Parathyroid adenoma (tissue), 2 donors: Measurements from ENCODE around the gene LEO1.

Experiments used
- H2AFZ ChIP-seq: fragments of 300-600 bp; sonication (generic); one replicate; pipeline ENCODE4 v1.7.0; 2017; ENCODE audit warnings: antibody characterized with exemption, mild to moderate bottlenecking
- H3K27ac ChIP-seq: fragments of 300-600 bp; sonication (generic); one replicate; pipeline ENCODE4 v1.7.0; 2017
- H3K27me3 ChIP-seq: fragments of 300-600 bp; sonication (generic); one replicate; pipeline ENCODE4 v1.7.0; 2017; ENCODE audit warnings: low read length; ENCODE audit not compliant: control insufficient read depth, insufficient read depth
- H3K36me3 ChIP-seq: fragments of 300-600 bp; sonication (generic); one replicate; pipeline ENCODE4 v1.7.0; 2017; ENCODE audit warnings: low read length; ENCODE audit not compliant: control insufficient read depth, insufficient read depth
- H3K4me1 ChIP-seq: fragments of 300-600 bp; sonication (generic); one replicate; pipeline ENCODE4 v1.7.0; 2017; ENCODE audit warnings: control low read depth
- H3K4me2 ChIP-seq: fragments of 300-600 bp; sonication (generic); one replicate; pipeline ENCODE4 v1.7.0; 2017; ENCODE audit warnings: low read length
- H3K4me3 ChIP-seq: fragments of 300-600 bp; sonication (generic); one replicate; pipeline ENCODE4 v1.7.0; 2017; ENCODE audit warnings: low read depth, low read length
- H3K79me2 ChIP-seq: fragments of 300-600 bp; sonication (generic); one replicate; pipeline ENCODE4 v1.7.0; 2017; ENCODE audit warnings: control low read depth
- H3K9ac ChIP-seq: fragments of 300-600 bp; sonication (generic); one replicate; pipeline ENCODE4 v1.7.0; 2017; ENCODE audit warnings: mild to moderate bottlenecking
- H3K9me3 ChIP-seq: fragments of 300-600 bp; sonication (generic); one replicate; pipeline ENCODE4 v1.7.0; 2017; ENCODE audit warnings: low read length; ENCODE audit not compliant: control insufficient read depth
- CTCF ChIP-seq: fragments of 300-600 bp; sonication (generic); IDR thresholded peaks from one replicate; pipeline ENCODE4 v1.7.0; 2017; ENCODE audit warnings: antibody characterized with exemption, mild to moderate bottlenecking
- donor health status: primary hyperparathyroidism.

LEO1 gene

GRCh38 chr15:52018693-52019393 lies 47.3 kb upstream of the LEO1 start, which contains the start of gene MAPK6:
MAPK6 (plus strand) TSS chr15:52019219; CDS start chr15:52046461, 27,242 bp downstream.
- Histone ChIP-seq H3K79me2 (peaks cover 2% of the 10 kb centered on the region), H3K4me1 (peaks cover 8% of the 10 kb centered on the region), H3K36me3 (no peaks in the 10 kb centered on the region), H3K27me3 (no peaks in the 10 kb centered on the region), H3K4me2 (peak within 1 kb of the TSS; percentile 76), H3K27ac (peak within 1 kb of the TSS; percentile 88), H3K4me3 (peak within 1 kb of the TSS; percentile 72), H3K9ac (peak within 1 kb of the TSS; percentile 67), H3K9me3 (no peaks in the 10 kb centered on the region), H2AFZ (peak within 1 kb of the TSS; percentile 85)
- TF ChIP-seq CTCF, result no peak

DNA sequence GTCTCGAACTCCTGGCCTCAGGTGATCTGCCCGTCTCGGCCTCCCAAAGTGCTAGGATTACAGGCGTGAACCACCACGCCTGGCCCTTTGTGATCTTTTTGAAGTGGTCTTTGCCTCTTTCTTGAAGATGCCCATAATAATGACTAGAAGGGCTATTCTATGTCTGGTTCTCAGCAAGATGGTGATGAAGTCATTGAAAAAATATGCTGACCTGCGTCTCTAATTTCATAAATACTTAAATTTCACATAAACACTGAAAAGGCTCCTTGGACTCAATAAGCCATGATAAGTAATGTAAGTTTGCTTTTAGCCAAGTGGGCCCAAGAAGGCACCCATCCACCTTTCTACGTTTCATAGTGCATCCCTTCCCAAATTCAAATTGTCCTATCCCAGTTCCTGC lies 46.7 kb upstream of the LEO1 start:
- Histone ChIP-seq H3K4me2 (no peak overlapping the region), H2AFZ (peak overlapping the region; percentile 85), H3K9me3 (no peaks in the 10 kb centered on the region), H3K27me3 (no peaks in the 10 kb centered on the region), H3K79me2 (peaks cover 2% of the 10 kb centered on the region), H3K4me1 (peaks cover 8% of the 10 kb centered on the region), H3K36me3 (no peaks in the 10 kb centered on the region), H3K4me3 (no peak overlapping the region), H3K9ac (no peak overlapping the region), H3K27ac (peak overlapping the region; percentile 88)
- no peak for TF ChIP-seq CTCF

GRCh38 chr15:52016316-52016715 lies 44.7 kb upstream of the LEO1 start:
- no peaks in the 10 kb centered on the region for H3K79me2 ChIP-seq
- H3K4me3 ChIP-seq, result no peak overlapping the region
- no peaks in the 10 kb centered on the region for H3K27me3 ChIP-seq
- H3K9me3 ChIP-seq, result no peaks in the 10 kb centered on the region
- no peaks in the 10 kb centered on the region for H3K36me3 ChIP-seq
- no peak overlapping the region for H3K27ac ChIP-seq
- no peak overlapping the region for H3K9ac ChIP-seq
- H2AFZ ChIP-seq, result no peak overlapping the region
- TF ChIP-seq CTCF, result no peak
- H3K4me1 ChIP-seq, result peaks cover 8% of the 10 kb centered on the region
- no peak overlapping the region for H3K4me2 ChIP-seq

DNA sequence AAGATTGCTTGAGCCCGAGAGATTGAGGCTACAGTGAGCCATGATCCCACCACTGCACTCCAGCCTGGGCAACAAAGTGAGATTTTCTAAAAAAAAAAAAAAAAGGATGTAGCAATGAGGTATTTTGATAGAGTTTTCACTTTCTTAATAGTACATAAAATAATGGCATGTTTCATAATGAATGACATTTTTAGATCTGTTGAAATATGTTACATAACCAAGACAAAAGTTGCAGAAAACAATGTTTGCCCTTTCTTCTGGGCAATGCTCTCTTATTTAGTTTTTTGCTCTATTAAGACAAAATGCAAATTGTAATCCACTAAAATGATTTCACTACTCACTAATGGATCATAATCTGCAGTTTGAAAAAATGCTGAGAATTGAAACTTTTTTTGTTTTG lies 43.0 kb upstream of the LEO1 start:
- H3K4me1 ChIP-seq, result peaks cover 7% of the 10 kb centered on the region
- TF ChIP-seq CTCF, result no peak
- H3K36me3 ChIP-seq, result no peaks in the 10 kb centered on the region
- no peak overlapping the region for H3K27ac ChIP-seq
- no peak overlapping the region for H3K4me2 ChIP-seq
- no peaks in the 10 kb centered on the region for H3K27me3 ChIP-seq
- H3K79me2 ChIP-seq, result no peaks in the 10 kb centered on the region
- no peaks in the 10 kb centered on the region for H3K9me3 ChIP-seq
- H2AFZ ChIP-seq, result no peak overlapping the region
- H3K4me3 ChIP-seq, result no peak overlapping the region
- H3K9ac ChIP-seq, result no peak overlapping the region
